SK-N-MC (cell line): ENCODE measurements around the gene TCF23.

ENCODE experiments used
- DNase-seq: peaks from one replicate; pipeline ENCODE4 v3.0.0-alpha.2; 2011; ENCODE audit warnings: low read depth, low spot score
- H3K27ac ChIP-seq: fragments of 200-600 bp; sonication (generic); 2 replicates; pipeline ENCODE4 v1.5.1; 2016; ENCODE audit warnings: mixed run types
- H3K36me3 ChIP-seq: fragments of 200-600 bp; sonication (generic); 2 replicates; pipeline ENCODE4 v1.6.1; 2017; ENCODE audit warnings: antibody characterized with exemption, low read length, mixed read lengths; ENCODE audit not compliant: insufficient read depth
- H3K4me3 ChIP-seq: fragments of 200-600 bp; sonication (generic); 2 replicates; pipeline ENCODE4 v1.5.1; 2016
- H3K9ac ChIP-seq: fragments of 200-600 bp; sonication (generic); 2 replicates; pipeline ENCODE4 v1.8.0; 2017; ENCODE audit warnings: mixed run types, mixed read lengths; ENCODE audit not compliant: insufficient read length
- H3K9me3 ChIP-seq: fragments of 200-600 bp; sonication (generic); 2 replicates; pipeline ENCODE4 v1.6.1; 2017; ENCODE audit warnings: low read depth, mild to moderate bottlenecking, antibody characterized with exemption, low read length, moderate library complexity, mixed read lengths
- EZH2 ChIP-seq: fragments of 200-600 bp; sonication (generic); IDR thresholded peaks from one replicate; pipeline ENCODE4 v1.6.1; 2017; ENCODE audit warnings: antibody characterized with exemption
- FOXP2 ChIP-seq: optimal IDR thresholded peaks from 2 replicates; pipeline ENCODE3; 2011; ENCODE audit warnings: mild to moderate bottlenecking, moderate library complexity; ENCODE audit not compliant: insufficient read depth; ENCODE audit errors: extremely low read length, control extremely low read depth
- POLR2AphosphoS5 ChIP-seq: IDR thresholded peaks from 2 replicates; pipeline ENCODE4 v1.6.1; 2012; ENCODE audit warnings: mild to moderate bottlenecking, low read depth, low read length, borderline replicate concordance

TCF23 gene

DNA sequence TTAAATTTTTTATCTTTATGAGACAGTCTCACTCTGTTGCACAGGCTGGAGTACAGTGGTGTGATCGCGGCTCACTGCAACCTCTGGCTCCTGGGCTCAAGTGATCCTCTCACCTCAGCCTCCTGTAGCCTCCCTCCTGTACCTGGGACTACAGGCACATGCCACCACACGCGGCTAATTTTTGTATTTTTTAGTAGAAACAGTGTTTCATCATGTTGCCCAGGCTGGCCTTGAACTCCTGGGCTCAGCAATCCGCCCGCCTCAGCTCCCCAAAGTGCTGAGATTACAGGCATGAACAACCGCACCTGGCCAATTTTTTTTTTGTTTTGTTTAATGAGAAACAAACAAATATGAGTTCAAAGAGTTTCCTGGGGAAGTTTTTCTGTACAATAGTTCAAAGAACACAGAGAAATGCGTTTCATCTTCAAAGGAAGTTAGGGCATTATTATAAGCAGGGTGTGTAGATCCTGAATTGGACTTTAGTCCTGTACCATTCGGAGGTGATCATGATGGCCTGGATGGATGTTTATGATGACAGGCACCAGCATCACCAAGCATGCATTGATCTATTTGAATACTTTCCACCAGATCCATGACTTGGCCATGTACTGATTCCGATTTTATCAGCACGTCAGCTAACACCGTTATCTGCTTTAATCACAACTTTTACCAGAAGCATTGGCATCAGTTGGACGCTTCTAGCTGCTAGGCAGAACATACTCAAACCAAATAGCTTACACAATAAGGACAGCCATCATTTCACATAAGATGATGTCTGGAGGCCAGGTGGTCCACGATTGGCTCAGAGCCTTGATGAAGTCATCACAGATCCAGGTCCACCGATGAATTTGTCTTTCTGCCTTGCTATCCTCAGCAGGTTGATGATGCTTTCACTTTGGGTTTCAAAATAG is 28.9 kb downstream of the TCF23 start:
- no peak overlapping the region for H3K9ac ChIP-seq
- no peaks in the 10 kb centered on the region for H3K9me3 ChIP-seq
- no peak overlapping the region for H3K27ac ChIP-seq
- H3K4me3 ChIP-seq = no peak overlapping the region
- no peak for DNase-seq
- TF ChIP-seq POLR2AphosphoS5 = no peak
- TF ChIP-seq FOXP2 = no peak
- TF ChIP-seq EZH2 = no peak
- H3K36me3 ChIP-seq = no peaks in the 10 kb centered on the region

- TF ChIP-seq POLR2AphosphoS5 = no peak
- no peak for TF ChIP-seq EZH2
- TF ChIP-seq FOXP2 = no peak
- Histone ChIP-seq H3K36me3 (no peaks in the 10 kb centered on the region), H3K9ac (no peak overlapping the region), H3K4me3 (no peak overlapping the region), H3K9me3 (no peaks in the 10 kb centered on the region), H3K27ac (no peak overlapping the region)
- DNase-seq = no peak
Measured at GRCh38 chr2:27178469-27178868, 29.7 kb downstream of the TCF23 start.

- Histone ChIP-seq H3K4me3 (no peak overlapping the region), H3K27ac (no peak overlapping the region), H3K36me3 (no peaks in the 10 kb centered on the region), H3K9ac (no peak overlapping the region), H3K9me3 (no peaks in the 10 kb centered on the region)
- DNase-seq = no peak
- TF ChIP-seq EZH2 = no peak
- no peak for TF ChIP-seq POLR2AphosphoS5
- TF ChIP-seq FOXP2 = no peak
Measured at GRCh38 chr2:27179344-27180000, 30.7 kb downstream of the TCF23 start.

GRCh38 chr2:27182346-27182745 is 33.5 kb downstream of the TCF23 start:
- H3K9me3 ChIP-seq = no peaks in the 10 kb centered on the region
- no peak for TF ChIP-seq FOXP2
- TF ChIP-seq POLR2AphosphoS5 = no peak
- no peak for TF ChIP-seq EZH2
- no peak overlapping the region for H3K27ac ChIP-seq
- no peak for DNase-seq
- no peak overlapping the region for H3K4me3 ChIP-seq
- H3K36me3 ChIP-seq = no peaks in the 10 kb centered on the region
- H3K9ac ChIP-seq = no peak overlapping the region

GRCh38 chr2:27184115-27184514 is 35.3 kb downstream of the TCF23 start:
- Histone ChIP-seq H3K9ac (no peak overlapping the region), H3K4me3 (no peak overlapping the region), H3K36me3 (no peaks in the 10 kb centered on the region), H3K9me3 (no peaks in the 10 kb centered on the region), H3K27ac (peak overlapping the region; percentile 53)
- no peak for TF ChIP-seq POLR2AphosphoS5
- TF ChIP-seq FOXP2 = no peak
- TF ChIP-seq EZH2 = no peak
- no peak for DNase-seq

- Histone ChIP-seq H3K9ac (peak overlapping the region; percentile 33), H3K27ac (peak overlapping the region; percentile 91), H3K4me3 (no peak overlapping the region), H3K36me3 (no peaks in the 10 kb centered on the region), H3K9me3 (no peaks in the 10 kb centered on the region)
- no peak for DNase-seq
- TF ChIP-seq FOXP2 (no peak), POLR2AphosphoS5 (no peak), EZH2 (no peak)
Measured at GRCh38 chr2:27185331-27186026, 36.7 kb downstream of the TCF23 start.

- H3K9ac ChIP-seq = no peak overlapping the region
- H3K36me3 ChIP-seq = no peaks in the 10 kb centered on the region
- no peaks in the 10 kb centered on the region for H3K9me3 ChIP-seq
- H3K4me3 ChIP-seq = no peak overlapping the region
- TF ChIP-seq POLR2AphosphoS5 (no peak), EZH2 (no peak), FOXP2 (no peak)
- no peak for DNase-seq
- no peak overlapping the region for H3K27ac ChIP-seq
Measured at GRCh38 chr2:27186613-27187345, 38.0 kb downstream of the TCF23 start.
